EH (cell line): ENCODE results near the gene ABCA2.

Source experiments
- DNase-seq: peaks from one replicate; pipeline ENCODE4 v3.0.0-alpha.2; 2015; ENCODE audit warnings: low read depth

The ABCA2 gene

DNA sequence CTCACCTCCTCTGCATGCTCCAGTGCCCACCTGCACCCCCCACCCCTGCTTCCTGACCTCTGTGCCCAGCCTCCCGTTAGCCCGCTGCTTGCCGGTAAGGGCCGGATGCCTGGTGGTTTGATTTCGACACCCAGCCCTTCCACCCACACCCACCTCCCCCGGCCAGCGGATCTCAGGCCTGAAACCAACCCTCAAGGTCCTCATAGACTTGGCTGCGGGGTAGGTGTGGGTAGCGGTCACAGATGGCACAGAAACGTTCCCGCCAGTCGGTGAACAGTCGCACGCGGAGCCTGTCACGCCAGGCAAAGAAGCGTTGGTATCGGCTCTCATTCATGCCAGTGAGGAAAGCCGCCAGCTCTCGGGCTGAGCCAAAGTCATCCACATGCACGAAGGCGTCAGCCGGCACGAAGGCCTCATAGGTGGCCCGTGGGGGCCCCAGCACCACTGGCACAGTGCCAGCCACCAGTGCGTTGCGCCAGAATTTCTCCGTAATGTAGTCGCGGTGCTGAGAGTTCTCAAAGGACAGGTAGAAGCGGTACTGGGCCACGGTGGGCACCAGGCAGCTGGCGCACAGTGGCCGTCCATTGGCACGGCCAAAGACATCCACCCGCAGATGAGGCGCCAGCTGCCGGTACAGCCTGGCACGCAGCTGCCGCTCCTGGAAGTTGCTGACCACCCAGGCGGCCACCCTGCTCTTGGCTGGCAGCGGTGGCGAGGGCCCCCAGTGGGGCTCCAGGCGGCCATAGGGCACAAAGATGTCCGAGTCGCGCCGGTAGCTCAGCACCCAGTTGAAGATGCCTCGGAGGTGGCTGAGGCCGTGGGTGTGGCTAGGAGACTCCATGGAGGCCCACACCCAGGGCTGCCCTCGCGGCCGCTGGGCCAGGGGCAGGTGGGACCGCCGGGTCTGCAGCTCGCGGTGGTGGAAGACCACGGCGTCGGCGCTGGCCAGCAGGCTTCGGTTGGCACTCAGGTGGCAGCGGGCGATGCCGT, 2.8 kb upstream of the ABCA2 start:
- DNase-seq, result no peak

- DNase-seq, result no peak
Observed at GRCh38 chr9:137030006-137030405, 2.0 kb upstream of the ABCA2 start.

DNA sequence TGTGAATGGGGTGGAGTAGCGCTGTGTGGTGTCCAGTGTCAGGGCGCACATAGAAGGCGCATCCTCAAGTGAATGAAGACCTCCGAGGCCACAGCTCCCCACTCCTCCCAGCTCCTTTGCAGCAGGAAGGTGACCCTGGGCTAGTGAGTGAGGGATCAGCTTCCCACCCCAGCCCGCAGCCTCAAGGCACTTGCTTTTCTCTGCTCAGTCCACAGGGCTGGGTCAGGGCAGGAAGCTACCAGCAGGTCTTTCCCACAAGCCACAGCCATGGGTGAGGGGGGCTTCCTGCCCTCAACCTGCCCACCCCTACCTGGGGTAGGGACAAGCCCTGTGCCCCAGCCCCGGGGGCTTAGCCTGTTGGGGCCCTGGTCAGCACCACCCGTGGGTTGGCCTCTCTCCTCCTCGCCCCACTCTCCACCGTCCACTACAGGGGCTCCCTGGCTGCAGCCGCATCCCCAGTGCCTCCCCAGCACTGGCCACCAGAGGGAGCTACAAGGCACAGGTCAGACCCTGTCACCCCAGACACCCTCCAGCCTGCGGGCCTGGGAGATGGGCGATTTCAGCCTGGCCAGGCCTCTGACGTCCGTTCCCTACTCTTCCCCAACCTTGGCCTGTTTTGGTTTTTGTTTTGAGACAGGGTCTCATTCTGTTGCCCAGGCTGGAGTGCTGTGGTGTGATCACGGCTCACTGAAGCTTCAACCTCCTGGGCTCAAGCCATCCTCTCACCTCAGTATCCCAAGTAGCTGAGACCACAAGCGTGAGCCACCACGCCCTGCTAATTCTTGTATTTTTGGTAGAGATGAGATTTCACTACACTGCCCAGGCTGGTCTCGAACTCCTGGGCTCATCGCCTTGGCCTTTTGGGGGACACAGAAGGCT, 1.3 kb upstream of the ABCA2 start:
- DNase-seq, result peak; percentile 62

DNA sequence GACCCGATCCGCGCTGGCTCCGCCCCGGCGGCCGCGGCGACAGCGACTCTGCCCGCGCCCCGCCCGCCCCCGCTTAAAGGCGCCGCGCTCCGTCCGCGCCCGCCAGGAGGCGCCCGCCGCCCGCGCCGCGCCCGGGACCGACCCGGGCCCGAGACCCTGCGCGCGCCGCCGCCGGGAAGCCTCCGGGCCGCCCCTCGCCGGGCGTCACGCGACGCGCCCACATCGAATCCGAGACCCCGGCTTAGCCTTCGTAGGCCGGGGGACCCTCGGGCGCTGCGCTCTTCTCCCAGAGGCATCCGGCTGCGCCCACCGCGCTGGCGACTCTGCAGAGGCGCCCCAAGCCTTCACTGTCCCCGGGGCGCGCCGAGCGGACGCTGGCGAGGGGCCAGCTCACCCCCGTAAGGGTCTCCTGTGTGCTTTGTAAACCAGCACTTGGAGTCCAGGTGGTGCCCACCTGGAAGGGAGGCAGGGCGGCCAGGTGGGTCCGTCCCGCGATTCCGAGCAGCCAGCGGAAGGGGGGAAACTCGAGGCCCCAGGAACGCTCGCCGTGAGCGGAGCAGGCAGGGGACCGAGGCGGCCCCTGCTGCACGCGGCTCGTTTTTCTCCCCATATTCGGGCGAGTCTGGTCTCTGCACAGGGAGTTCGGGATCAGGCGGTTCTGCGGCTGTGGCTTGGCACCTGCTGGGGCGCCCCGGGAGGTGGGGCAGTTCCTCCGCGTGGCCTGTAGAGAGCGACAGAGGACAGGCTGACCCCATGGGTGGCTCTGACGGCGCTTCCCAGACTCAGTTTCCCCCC, 423 bp upstream of the ABCA2 start:
- DNase-seq, result peak; percentile 61

DNA sequence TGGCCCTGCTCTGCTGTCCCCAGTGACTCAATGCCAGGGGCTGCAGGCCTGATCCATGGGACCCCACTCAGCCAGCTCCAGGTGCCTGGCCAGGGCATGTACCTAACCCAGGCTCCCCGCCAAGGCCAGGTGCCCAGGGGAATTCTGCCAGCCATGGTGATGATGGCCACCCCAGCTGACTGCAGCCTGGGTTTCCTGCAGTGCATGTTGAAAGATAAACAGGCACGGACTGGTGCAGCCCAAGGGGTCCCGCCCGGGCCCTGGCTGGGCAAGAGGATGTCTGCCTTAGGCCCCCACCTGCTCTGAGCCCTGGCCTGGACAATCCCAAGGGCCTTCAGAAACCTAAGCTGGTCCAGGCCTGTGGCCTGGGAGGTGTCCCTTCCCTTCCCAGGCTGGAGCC, 1.2 kb downstream of the ABCA2 start:
- DNase-seq, result no peak

GRCh38 chr9:137026384-137026783, 1.7 kb downstream of the ABCA2 start:
- no peak for DNase-seq

DNA sequence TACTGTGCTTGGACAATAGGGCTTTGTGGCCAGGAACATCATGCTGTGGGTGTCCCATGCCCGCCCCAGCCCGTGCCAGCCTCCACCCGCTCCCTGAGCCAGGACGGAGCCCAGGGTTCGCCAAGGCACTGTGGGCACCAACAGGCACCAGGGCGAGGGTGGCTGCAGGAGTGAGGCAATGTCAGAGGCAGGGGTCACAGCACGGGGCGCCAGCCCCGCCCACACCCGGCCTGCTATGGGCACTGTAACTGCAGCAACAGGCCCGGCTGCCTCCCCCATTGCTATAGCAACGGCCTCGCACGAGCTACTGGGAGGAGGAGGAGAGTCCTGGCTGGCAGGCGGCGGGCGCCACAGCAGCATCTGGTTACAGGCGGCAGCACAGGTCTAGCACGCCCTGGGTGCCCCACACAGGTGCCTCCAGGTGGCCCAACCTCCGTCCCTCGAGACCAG, 2.5 kb downstream of the ABCA2 start:
- DNase-seq, result no peak

- no peak for DNase-seq
Observed at GRCh38 chr9:137023583-137023991, 4.5 kb downstream of the ABCA2 start.

GRCh38 chr9:137023157-137023556, 4.9 kb downstream of the ABCA2 start:
- DNase-seq, result no peak

- no peak for DNase-seq
Observed at GRCh38 chr9:137022662-137023008, 5.4 kb downstream of the ABCA2 start.

GRCh38 chr9:137021979-137022661, 5.9 kb downstream of the ABCA2 start:
- DNase-seq, result peak; percentile 71

GRCh38 chr9:137021568-137021978, 6.5 kb downstream of the ABCA2 start:
- DNase-seq, result no peak

- DNase-seq, result no peak
Observed at GRCh38 chr9:137020771-137021567, 7.1 kb downstream of the ABCA2 start.

DNA sequence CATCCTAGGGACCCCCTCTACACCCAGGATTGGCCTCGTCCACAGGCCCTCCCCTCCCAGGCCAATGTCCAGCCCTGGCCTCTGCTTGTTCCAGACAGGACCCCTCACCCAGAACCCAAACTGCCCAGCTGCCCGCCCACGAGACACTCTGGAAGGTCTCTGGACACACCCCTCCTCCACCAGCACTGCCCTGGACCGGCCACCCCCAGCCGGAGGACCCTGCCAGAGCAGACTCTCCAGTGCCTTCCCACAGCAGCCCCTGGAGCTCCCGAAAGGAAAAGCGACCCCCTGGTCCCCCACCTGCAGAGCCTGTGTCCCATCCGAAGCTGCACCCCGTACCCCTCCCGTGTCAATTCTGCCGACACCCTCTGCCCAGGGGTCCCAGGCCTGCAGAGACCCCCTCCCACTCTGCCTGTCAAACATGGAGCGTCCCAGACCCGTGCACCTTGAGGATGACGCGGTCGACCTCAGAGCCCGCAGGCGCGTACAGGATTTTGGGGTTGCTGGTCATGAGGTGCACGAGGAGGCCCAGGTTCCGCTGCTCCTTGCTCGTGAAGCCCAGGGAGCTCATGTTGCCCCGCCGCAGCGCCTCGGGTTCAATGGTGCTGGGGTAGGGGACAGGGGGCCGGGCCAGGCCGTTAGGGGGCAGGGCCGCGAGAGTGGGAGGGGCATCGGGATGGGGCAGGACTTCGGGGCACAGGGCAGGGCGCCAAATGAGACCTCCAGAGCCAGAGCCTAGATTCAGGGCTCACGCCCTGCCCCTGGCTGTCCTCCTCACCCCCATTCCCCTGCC, 8.0 kb downstream of the ABCA2 start:
- no peak for DNase-seq

GRCh38 chr9:137018761-137019559, 9.1 kb downstream of the ABCA2 start:
- no peak for DNase-seq

- no peak for DNase-seq
Observed at GRCh38 chr9:137017791-137018497, 10.1 kb downstream of the ABCA2 start.

DNA sequence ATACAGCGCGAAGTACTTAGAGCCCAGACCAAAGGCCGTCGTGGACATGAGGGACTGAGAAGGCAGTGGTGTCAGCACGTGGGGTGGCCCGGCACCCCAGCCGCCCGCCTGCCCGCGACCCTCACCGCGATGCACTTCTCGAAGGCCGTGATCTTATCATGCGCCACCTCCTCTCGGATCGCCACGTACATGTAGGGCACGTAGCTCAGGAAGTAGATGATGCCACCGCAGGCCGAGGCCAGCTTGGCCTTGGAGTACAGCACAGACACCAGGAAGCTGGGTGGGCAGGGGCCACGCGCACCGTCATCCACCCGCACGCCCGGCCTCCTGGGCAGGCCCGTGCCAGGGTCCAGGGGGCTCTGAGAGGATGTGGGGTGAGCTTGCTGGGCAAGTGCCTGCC, 11.0 kb downstream of the ABCA2 start:
- no peak for DNase-seq

DNA sequence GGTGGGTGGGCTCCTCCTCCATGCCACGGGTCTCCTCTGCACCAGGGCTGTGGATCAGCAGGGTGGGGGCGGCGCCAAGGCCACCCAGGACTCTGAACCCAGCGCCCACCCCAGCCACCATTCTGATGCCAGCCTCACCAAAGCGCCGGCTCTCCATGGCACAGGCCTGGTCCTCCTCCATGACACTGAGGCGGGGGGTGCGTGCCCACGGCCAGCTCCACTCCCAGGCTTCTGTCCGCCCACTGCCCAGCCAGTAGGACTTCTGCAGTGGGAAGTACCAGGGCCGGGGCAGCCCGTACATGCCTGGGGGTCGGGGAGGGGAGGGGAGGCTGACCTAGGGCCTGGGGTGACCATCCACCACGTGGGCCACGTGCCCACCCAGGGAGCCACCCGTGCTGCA, 11.6 kb downstream of the ABCA2 start:
- no peak for DNase-seq
